ENCODE measurements around the gene SYNDIG1.

The SYNDIG1 gene

GRCh38 chr20:24694727-24695528 is 225.5 kb downstream of the SYNDIG1 start:
- Mint-ChIP-seq H3K27ac (peak overlapping the region; percentile 9 to 41), H3K4me3 (no peak overlapping the region), H3K27me3 (no peaks in the 10 kb centered on the region), H3K4me1 (no peaks in the 10 kb centered on the region), H3K9me3 (no peaks in the 10 kb centered on the region)
- no peak for ATAC-seq
- DNase-seq: no peak

- Mint-ChIP-seq H3K9me3 (no peaks in the 10 kb centered on the region), H3K4me1 (no peaks in the 10 kb centered on the region), H3K27me3 (no peaks in the 10 kb centered on the region), H3K27ac (no peak overlapping the region), H3K4me3 (no peak overlapping the region)
- ATAC-seq (no peak), DNase-seq (no peak)
Observed at GRCh38 chr20:24695529-24696225, 226.2 kb downstream of the SYNDIG1 start.

- ATAC-seq (no peak), DNase-seq (no peak)
- Mint-ChIP-seq H3K4me1 (no peaks in the 10 kb centered on the region), H3K9me3 (no peaks in the 10 kb centered on the region), H3K27ac (no peak overlapping the region), H3K27me3 (no peaks in the 10 kb centered on the region), H3K4me3 (no peak overlapping the region)
Observed at GRCh38 chr20:24696396-24696795, 227.0 kb downstream of the SYNDIG1 start.

- H3K4me1 Mint-ChIP-seq: no peaks in the 10 kb centered on the region
- H3K27me3 Mint-ChIP-seq: no peaks in the 10 kb centered on the region
- DNase-seq (no peak), ATAC-seq (no peak)
- no peaks in the 10 kb centered on the region for H3K9me3 Mint-ChIP-seq
- no peak overlapping the region for H3K4me3 Mint-ChIP-seq
- H3K27ac Mint-ChIP-seq: no peak overlapping the region
Observed at GRCh38 chr20:24697411-24697810, 228.0 kb downstream of the SYNDIG1 start.

- ATAC-seq (peak; percentile 19), DNase-seq (no peak)
- Mint-ChIP-seq H3K27me3 (no peaks in the 10 kb centered on the region), H3K4me1 (no peaks in the 10 kb centered on the region), H3K9me3 (no peaks in the 10 kb centered on the region), H3K4me3 (no peak overlapping the region), H3K27ac (peak overlapping the region in 1 of 2 donors; percentile 82)
Observed at GRCh38 chr20:24698189-24698588, 228.8 kb downstream of the SYNDIG1 start.

- Mint-ChIP-seq H3K4me3 (no peak overlapping the region), H3K4me1 (no peaks in the 10 kb centered on the region), H3K27ac (peak overlapping the region in 1 of 2 donors; percentile 82), H3K27me3 (no peaks in the 10 kb centered on the region), H3K9me3 (no peaks in the 10 kb centered on the region)
- ATAC-seq (no peak), DNase-seq (no peak)
Observed at GRCh38 chr20:24698706-24699206, 229.3 kb downstream of the SYNDIG1 start.

- Mint-ChIP-seq H3K27me3 (no peaks in the 10 kb centered on the region), H3K4me3 (no peak overlapping the region), H3K9me3 (no peaks in the 10 kb centered on the region), H3K27ac (peak overlapping the region in 1 of 2 donors; percentile 82), H3K4me1 (no peaks in the 10 kb centered on the region)
- ATAC-seq (no peak), DNase-seq (no peak)
Observed at GRCh38 chr20:24699321-24700165, 230.1 kb downstream of the SYNDIG1 start.

- DNase-seq (no peak), ATAC-seq (no peak)
- Mint-ChIP-seq H3K27ac (peak overlapping the region in 1 of 2 donors; percentile 39), H3K27me3 (no peaks in the 10 kb centered on the region), H3K4me3 (no peak overlapping the region), H3K4me1 (no peaks in the 10 kb centered on the region), H3K9me3 (no peaks in the 10 kb centered on the region)
Observed at GRCh38 chr20:24700166-24700860, 230.9 kb downstream of the SYNDIG1 start.

GRCh38 chr20:24701027-24701426 is 231.6 kb downstream of the SYNDIG1 start:
- ATAC-seq (no peak), DNase-seq (no peak)
- H3K4me3 Mint-ChIP-seq: no peak overlapping the region
- H3K9me3 Mint-ChIP-seq: no peaks in the 10 kb centered on the region
- no peaks in the 10 kb centered on the region for H3K27me3 Mint-ChIP-seq
- no peaks in the 10 kb centered on the region for H3K4me1 Mint-ChIP-seq
- H3K27ac Mint-ChIP-seq: peak overlapping the region in 1 of 2 donors; percentile 35

- Mint-ChIP-seq H3K4me1 (no peaks in the 10 kb centered on the region), H3K27ac (no peak overlapping the region), H3K27me3 (no peaks in the 10 kb centered on the region), H3K9me3 (no peaks in the 10 kb centered on the region), H3K4me3 (no peak overlapping the region)
- no peak for DNase-seq
- no peak for ATAC-seq
Observed at GRCh38 chr20:24701668-24702067, 232.2 kb downstream of the SYNDIG1 start.

GRCh38 chr20:24702501-24703283 is 233.3 kb downstream of the SYNDIG1 start:
- ATAC-seq: no peak
- no peak for DNase-seq
- no peak overlapping the region for H3K4me3 Mint-ChIP-seq

GRCh38 chr20:24703284-24703610 is 233.8 kb downstream of the SYNDIG1 start:
- no peaks in the 10 kb centered on the region for H3K9me3 Mint-ChIP-seq

More at GRCh38 chr20:24702501-24703283, 233.3 kb downstream of the SYNDIG1 start:
- no peaks in the 10 kb centered on the region for H3K4me1 Mint-ChIP-seq
- H3K27ac Mint-ChIP-seq: no peak overlapping the region
- H3K27me3 Mint-ChIP-seq: no peaks in the 10 kb centered on the region
- H3K9me3 Mint-ChIP-seq: no peaks in the 10 kb centered on the region

GRCh38 chr20:24704899-24705298 is 235.5 kb downstream of the SYNDIG1 start:
- DNase-seq (no peak), ATAC-seq (no peak)
- no peaks in the 10 kb centered on the region for H3K9me3 Mint-ChIP-seq
- no peak overlapping the region for H3K4me3 Mint-ChIP-seq
- no peaks in the 10 kb centered on the region for H3K4me1 Mint-ChIP-seq
- no peaks in the 10 kb centered on the region for H3K27me3 Mint-ChIP-seq
- H3K27ac Mint-ChIP-seq: peak overlapping the region in 1 of 2 donors; percentile 42

More at GRCh38 chr20:24703284-24703610, 233.8 kb downstream of the SYNDIG1 start:
- Mint-ChIP-seq H3K27ac (no peak overlapping the region), H3K27me3 (no peaks in the 10 kb centered on the region), H3K4me1 (no peaks in the 10 kb centered on the region), H3K4me3 (no peak overlapping the region)
- ATAC-seq (no peak), DNase-seq (no peak)

GRCh38 chr20:24705486-24705885 is 236.1 kb downstream of the SYNDIG1 start:
- Mint-ChIP-seq H3K27ac (no peak overlapping the region), H3K27me3 (no peaks in the 10 kb centered on the region), H3K9me3 (no peaks in the 10 kb centered on the region), H3K4me1 (no peaks in the 10 kb centered on the region), H3K4me3 (no peak overlapping the region)
- no peak for DNase-seq
- no peak for ATAC-seq

Data from stimulated activated naive CD8-positive, alpha-beta T cell treated with anti-CD3 and anti-CD28 coated beads, Interleukin-15, amount 100 ng/mL, for 72 hours (primary cell).